H1 (cell line): ENCODE results near the gene SNX19. TPM values are rescaled to one million over a fixed set of nuclear protein-coding genes. Genes with fewer than 3 reads are reported as not detected.

Experiments
- CTCF ChIA-PET: fragments of 300-600 bp; sonication (Branson Sonifier 250); formaldehyde crosslinking; loops from one replicate; lab custom pipeline; 2021; ENCODE audit not compliant: partially characterized antibody; lab: Charles Lee
- POLR2A ChIA-PET: fragments of 300-600 bp; sonication (Branson Sonifier 250); formaldehyde crosslinking; loops from one replicate; lab custom pipeline; 2021; ENCODE audit warnings: inconsistent platforms; ENCODE audit not compliant: partially characterized antibody; lab: Charles Lee
- DNase-seq, 2 experiments: peaks; one replicate each; pipeline versions ENCODE4 v3.0.0 to v3.0.0-alpha.2; 2010 to 2022; ENCODE audit warnings: low spot score in 2 of 2, low read depth in 1 of 2, mixed read lengths in 1 of 2
- FAIRE-seq: peaks from 2 replicates; lab custom pipeline; 2011; peaks lifted over from hg19 to GRCh38; lab: Jason Lieb, UNC
- H2AFZ ChIP-seq: 2 replicates; pipeline ENCODE4 v1.8.1; 2012; ENCODE audit warnings: low read length, inconsistent platforms
- H2AK5ac ChIP-seq: 2 replicates; pipeline ENCODE4 v1.6.1; 2013; ENCODE audit warnings: low read depth, low read length
- H2BK120ac ChIP-seq: replicated peaks from 2 replicates; pipeline ENCODE3; 2013; ENCODE audit warnings: low read depth, low read length, inconsistent platforms
- H2BK12ac ChIP-seq: 2 replicates; pipeline ENCODE4 v1.6.1; 2013; ENCODE audit warnings: low read depth, low read length
- H2BK15ac ChIP-seq: 2 replicates; pipeline ENCODE4 v1.6.1; 2013; ENCODE audit warnings: low read length
- H2BK20ac ChIP-seq: 2 replicates; pipeline ENCODE4 v1.6.1; 2013; ENCODE audit warnings: low read length
- H2BK5ac ChIP-seq: 2 replicates; pipeline ENCODE4 v1.6.1; 2013; ENCODE audit warnings: low read depth, low read length
- H3K14ac ChIP-seq: 2 replicates; pipeline ENCODE4 v1.6.1; 2013; ENCODE audit warnings: inconsistent platforms; ENCODE audit not compliant: insufficient read length
- H3K18ac ChIP-seq: 2 replicates; pipeline ENCODE4 v1.6.1; 2013; ENCODE audit warnings: low read length; ENCODE audit errors: extremely low read depth
- H3K23ac ChIP-seq: 2 replicates; pipeline ENCODE4 v1.6.1; 2013; ENCODE audit warnings: inconsistent platforms; ENCODE audit not compliant: insufficient read length
- H3K23me2 ChIP-seq: 2 replicates; pipeline ENCODE4 v1.6.1; 2013; ENCODE audit warnings: low read depth, low read length
- H3K27ac ChIP-seq: 2 replicates; pipeline ENCODE4 v1.6.1; 2011; ENCODE audit warnings: low read depth, low read length, inconsistent platforms
- H3K27me3 ChIP-seq, 4 experiments: replicated peaks in 1 of 4; 1 replicate in 1 of 4; 2 replicates in 3 of 4; pipeline versions ENCODE4 v1.6.1 to v1.8.1; 2011 to 2013; ENCODE audit warnings: low read length in 3 of 4, mild to moderate bottlenecking in 3 of 4, inconsistent platforms in 2 of 4, mixed read lengths in 2 of 4, moderate library complexity in 1 of 4; ENCODE audit not compliant: control insufficient read depth in 3 of 4, insufficient read depth in 3 of 4; ENCODE audit errors: extremely low read depth in 1 of 4
- H3K36me3 ChIP-seq, 4 experiments: 2 replicates each; pipeline versions ENCODE4 v1.6.1 to v1.8.1; 2011 to 2013; ENCODE audit warnings: mild to moderate bottlenecking in 4 of 4, low read length in 3 of 4, moderate library complexity in 2 of 4, control low read depth in 1 of 4, inconsistent platforms in 1 of 4; ENCODE audit not compliant: insufficient read depth in 4 of 4, control insufficient read depth in 2 of 4
- H3K4ac ChIP-seq: replicated peaks from 2 replicates; pipeline ENCODE3; 2013; ENCODE audit warnings: low read length, low read depth, mixed read lengths, inconsistent platforms; ENCODE audit not compliant: insufficient read length
- H3K4me1 ChIP-seq, 4 experiments: replicated peaks in 1 of 4; 1 replicate in 1 of 4; 2 replicates in 3 of 4; pipeline versions ENCODE4 v1.6.1 to v1.8.1; 2011 to 2013; ENCODE audit warnings: low read length in 3 of 4, inconsistent platforms in 2 of 4, mixed read lengths in 1 of 4; ENCODE audit not compliant: insufficient read depth in 4 of 4, control insufficient read depth in 3 of 4
- H3K4me2 ChIP-seq, 2 experiments: 2 replicates each; pipeline versions ENCODE4 v1.6.1 to v1.8.1; 2011 to 2013; ENCODE audit warnings: low read depth in 2 of 2, low read length in 2 of 2, control low read depth in 1 of 2, inconsistent platforms in 1 of 2, mild to moderate bottlenecking in 1 of 2; ENCODE audit not compliant: insufficient read depth in 1 of 2
- H3K4me3 ChIP-seq, 4 experiments: fragments of 200-600, 300-600 bp in 1 of 4; sonication (generic), shearing (Covaris generic), sonication (Bioruptor Twin) in 1 of 4; 2 replicates each; pipeline versions ENCODE4 v1.5.1 to v1.8.1; 2011 to 2016; ENCODE audit warnings: low read length in 4 of 4, low read depth in 3 of 4, control low read depth in 2 of 4, inconsistent platforms in 2 of 4, mild to moderate bottlenecking in 2 of 4, mixed read lengths in 1 of 4, moderate library complexity in 1 of 4; ENCODE audit not compliant: insufficient read depth in 2 of 4; ENCODE audit errors: extremely low read depth in 1 of 4
- H3K56ac ChIP-seq: replicated peaks from 2 replicates; pipeline ENCODE3; 2013; ENCODE audit warnings: low read depth, mild to moderate bottlenecking, mixed read lengths, low read length, inconsistent platforms; ENCODE audit not compliant: insufficient read length
- H3K79me1 ChIP-seq: 2 replicates; pipeline ENCODE4 v1.6.1; 2013; ENCODE audit warnings: low read depth, low read length, control low read depth
- H3K79me2 ChIP-seq, 2 experiments: 2 replicates each; pipeline versions ENCODE4 v1.6.1 to v1.8.1; 2012 to 2013; ENCODE audit warnings: low read length in 2 of 2, mild to moderate bottlenecking in 2 of 2, inconsistent platforms in 1 of 2; ENCODE audit not compliant: insufficient read depth in 2 of 2, control insufficient read depth in 1 of 2
- H3K9ac ChIP-seq, 4 experiments: replicated peaks in 1 of 4; 1 replicate in 1 of 4; 2 replicates in 3 of 4; pipeline versions ENCODE4 v1.6.1 to v1.8.1; 2011 to 2013; ENCODE audit warnings: low read depth in 3 of 4, low read length in 3 of 4, control low read depth in 2 of 4, mild to moderate bottlenecking in 2 of 4, moderate library complexity in 2 of 4, inconsistent platforms in 1 of 4; ENCODE audit errors: extremely low read depth in 1 of 4
- H3K9me3 ChIP-seq, 2 experiments: 2 replicates each; pipeline versions ENCODE4 v1.6.1 to v1.8.1; 2012 to 2013; ENCODE audit warnings: mild to moderate bottlenecking in 2 of 2, moderate library complexity in 2 of 2, control low read depth in 1 of 2, inconsistent platforms in 1 of 2, low read depth in 1 of 2, low read length in 1 of 2, mixed read lengths in 1 of 2; ENCODE audit not compliant: insufficient read depth in 2 of 2
- H4K20me1 ChIP-seq, 2 experiments: replicated peaks in 1 of 2; 2 replicates each; pipeline versions ENCODE3 to v1.8.1; 2011 to 2013; ENCODE audit warnings: inconsistent platforms in 2 of 2, low read length in 2 of 2, mild to moderate bottlenecking in 1 of 2; ENCODE audit not compliant: insufficient read depth in 2 of 2, control insufficient read depth in 1 of 2
- H4K5ac ChIP-seq: 2 replicates; pipeline ENCODE4 v1.6.1; 2013; ENCODE audit warnings: low read length, low read depth, mixed read lengths, inconsistent platforms; ENCODE audit not compliant: insufficient read length
- H4K8ac ChIP-seq: 2 replicates; pipeline ENCODE4 v1.8.0; 2013; ENCODE audit warnings: mild to moderate bottlenecking, moderate library complexity, low read length, inconsistent platforms; ENCODE audit not compliant: insufficient read depth; ENCODE audit errors: extremely low read depth
- H4K91ac ChIP-seq: replicated peaks from 2 replicates; pipeline ENCODE3; 2013; ENCODE audit warnings: low read length, mixed read lengths, inconsistent platforms; ENCODE audit not compliant: insufficient read length
- CREB1 ChIP-seq: IDR thresholded peaks from 2 replicates; pipeline ENCODE4 v1.6.1; 2012; ENCODE audit warnings: inconsistent platforms
- CTBP2 ChIP-seq: IDR thresholded peaks from 2 replicates; pipeline ENCODE4 v1.7.0; 2011; ENCODE audit warnings: borderline replicate concordance, mild to moderate bottlenecking, moderate library complexity, mixed read lengths, low read length; ENCODE audit not compliant: insufficient read depth, insufficient read length
- HDAC6 ChIP-seq: IDR thresholded peaks from one replicate; pipeline ENCODE4 v1.7.1; 2012; ENCODE audit warnings: low read depth, mild to moderate bottlenecking, inconsistent platforms, low read length, moderate library complexity
- KDM5A ChIP-seq: fragments of 200-600 bp; IDR thresholded peaks from 2 replicates; pipeline ENCODE4 v1.7.1; 2012; ENCODE audit warnings: mild to moderate bottlenecking, low read length, inconsistent platforms, mixed read lengths
- SAP30 ChIP-seq: fragments of 300-600 bp; sonication (generic); IDR thresholded peaks from 2 replicates; pipeline ENCODE4 v1.7.1; 2012; ENCODE audit warnings: low read length, moderate library complexity, mild to moderate bottlenecking, inconsistent platforms; ENCODE audit not compliant: insufficient read depth, insufficient replicate concordance
- SIN3A ChIP-seq, 2 experiments: IDR thresholded peaks in 1 of 2; conservative IDR thresholded peaks in 1 of 2; 2 replicates each; pipeline ENCODE4 v1.6.1; 2011 to 2012; ENCODE audit warnings: low read length in 2 of 2, improper control_type of control experiment in 1 of 2, low read depth in 1 of 2, mild to moderate bottlenecking in 1 of 2
- SIRT6 ChIP-seq: IDR thresholded peaks from one replicate; pipeline ENCODE4 v1.7.1; 2012; ENCODE audit warnings: low read length, inconsistent platforms
- SP4 ChIP-seq: IDR thresholded peaks from 2 replicates; pipeline ENCODE4 v1.6.1; 2012; ENCODE audit warnings: low read length, inconsistent platforms
- SRF ChIP-seq: IDR thresholded peaks from 2 replicates; pipeline ENCODE4 v1.6.1; 2011; ENCODE audit warnings: mild to moderate bottlenecking, low read depth, low read length, moderate library complexity
- TAF7 ChIP-seq: optimal IDR thresholded peaks from 2 replicates; pipeline ENCODE3; 2011; ENCODE audit warnings: low read depth, mild to moderate bottlenecking, inconsistent platforms, low read length, moderate library complexity, borderline replicate concordance
- polyA plus RNA-seq, 7 experiments: library from polyadenylated mRNA; depleted of rRNA in 3 of 7; stranded (reverse) in 5 of 7; unstranded in 2 of 7; fragments of >200 nt in 5 of 7; fragments of 200-250 nt in 2 of 7; gene quantifications; 1 replicate in 5 of 7; 2 replicates in 1 of 7; 4 replicates in 1 of 7; pipeline versions ENCODE4 v1.2.1 to v1.2.3, GENCODE V29; 2011 to 2013; ENCODE audit warnings: missing spikeins in 2 of 7, mixed read lengths in 2 of 7
- total RNA-seq: library from RNA; stranded (reverse); fragmentation: NEBNext Ultra II Directional; extraction: Animal tissue kit (Norgen Biotek cat#: 25700); gene quantifications from 2 replicates; pipeline ENCODE4 v1.2.1, GENCODE V29; 2021

SNX19 gene
- total and polyA plus RNA-seq, 2 of the 8 experiments (the other 6 are each of a cell fraction or from before 2014, with no cell fraction given): 15.0 to 25.2 TPM

GRCh38 chr11:130834886-130835285 lies 81.4 kb downstream of the SNX19 start:
- FAIRE-seq (no peak), DNase-seq (no peak)
- ChIA-PET CTCF (interaction anchor here (1.2 kb wide), 1 partner anchor 400 kb away, joined by 4 read pairs; no protein-coding TSS in a partner anchor), POLR2A (no interaction called here)
- Histone ChIP-seq H2BK120ac (no peak overlapping the region), H3K9me3 (no peaks in the 10 kb centered on the region), H3K79me1 (no peaks in the 10 kb centered on the region), H3K4ac (no peak overlapping the region), H2BK20ac (no peak overlapping the region), H3K36me3 (no peaks in the 10 kb centered on the region), H3K4me1 (peaks cover 0 to 4% (median 1%) of the 10 kb centered on the region in 4 experiments; a peak in 3 of 7 replicates), H3K4me3 (no peak overlapping the region), H2BK15ac (no peak overlapping the region), H3K27ac (no peak overlapping the region), H4K8ac (no peak overlapping the region), H2BK12ac (no peak overlapping the region), H4K20me1 (no peaks in the 10 kb centered on the region), H3K27me3 (no peaks in the 10 kb centered on the region; a peak in 1 of 7 replicates), H3K4me2 (no peak overlapping the region), H4K91ac (no peak overlapping the region), H3K79me2 (no peaks in the 10 kb centered on the region), H3K18ac (no peak overlapping the region), H3K14ac (no peak overlapping the region), H3K23me2 (no peaks in the 10 kb centered on the region), H2AFZ (no peak overlapping the region), H3K9ac (no peak overlapping the region), H2AK5ac (no peak overlapping the region), H3K56ac (no peak overlapping the region), H2BK5ac (no peak overlapping the region), H4K5ac (no peak overlapping the region), H3K23ac (no peak overlapping the region)
- no peak for TF ChIP-seq TAF7
- no peak for TF ChIP-seq SAP30
- no peak for TF ChIP-seq KDM5A
- TF ChIP-seq SP4: no peak
- TF ChIP-seq HDAC6: no peak
- no peak for TF ChIP-seq CTBP2
- no peak for TF ChIP-seq CREB1
- TF ChIP-seq SIN3A (conservative IDR thresholded peaks at IDR 0.05 in 1 of 2, IDR thresholded peaks at IDR 0.05 in 1 of 2; ENCODE audit: low read depth in 1 of 2, low read length in 2 of 2): no peak
- no peak for TF ChIP-seq SRF
- no peak for TF ChIP-seq SIRT6
